Inflammatory macrophage (primary cell): ENCODE results near the gene PINK1.
A peak's percentile ranks its signal among the peaks of the same experiment; 100 is the strongest.

Experiments used
- DNase-seq, 2 donors: peaks; one replicate each; pipeline ENCODE4 v3.0.0-alpha.2; 2020 to 2022

PINK1 gene

DNA sequence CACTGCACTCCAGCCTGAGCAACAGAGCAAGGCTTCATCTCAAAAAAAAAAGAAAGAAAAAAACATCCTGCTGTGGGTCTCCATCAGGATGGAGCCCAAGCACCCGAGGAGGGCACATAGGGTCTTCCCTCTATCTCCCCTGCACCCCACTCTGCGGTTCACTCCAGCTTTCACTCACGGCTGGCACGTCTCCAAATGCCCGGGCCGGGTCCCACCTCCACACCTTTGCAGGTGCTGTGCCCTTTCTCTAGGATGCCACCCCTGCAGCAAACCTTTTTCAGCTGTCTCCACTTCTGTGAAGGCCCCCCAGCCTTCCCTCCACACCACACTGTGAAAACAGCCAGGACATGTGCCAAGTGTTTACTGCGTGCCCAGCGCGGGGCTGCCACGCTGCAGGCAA lies 50.4 kb downstream of the PINK1 start:
- no peak for DNase-seq

DNA sequence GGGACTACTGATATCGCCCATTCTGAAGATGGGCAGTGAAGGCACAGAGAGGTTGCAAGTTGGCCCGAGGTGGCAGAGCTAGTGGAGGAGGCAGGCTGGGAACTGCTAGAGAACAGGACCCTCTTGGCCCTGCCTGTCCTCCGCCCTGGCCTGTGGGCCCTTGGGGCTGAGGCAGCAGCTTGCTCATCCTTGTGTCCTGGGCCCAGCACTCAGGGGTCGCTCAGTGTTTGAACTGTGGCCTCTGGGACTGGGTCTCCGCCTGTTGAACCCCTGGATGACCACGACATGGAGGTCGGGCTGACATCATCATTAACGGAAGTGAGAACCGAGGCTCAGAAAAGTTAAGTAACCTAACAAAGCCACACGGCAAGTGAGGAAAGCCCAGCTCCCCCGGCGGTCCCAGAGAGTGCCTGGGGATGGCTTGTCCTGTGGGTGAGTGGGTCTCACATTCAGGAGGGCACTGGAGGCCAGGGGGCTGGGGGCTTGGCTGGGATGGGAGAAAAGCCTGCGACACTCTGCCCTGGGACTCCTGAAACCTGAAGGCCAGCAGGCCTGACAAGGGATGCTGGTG lies 50.9 kb downstream of the PINK1 start:
- DNase-seq, result peak; percentile 17 to 40

DNA sequence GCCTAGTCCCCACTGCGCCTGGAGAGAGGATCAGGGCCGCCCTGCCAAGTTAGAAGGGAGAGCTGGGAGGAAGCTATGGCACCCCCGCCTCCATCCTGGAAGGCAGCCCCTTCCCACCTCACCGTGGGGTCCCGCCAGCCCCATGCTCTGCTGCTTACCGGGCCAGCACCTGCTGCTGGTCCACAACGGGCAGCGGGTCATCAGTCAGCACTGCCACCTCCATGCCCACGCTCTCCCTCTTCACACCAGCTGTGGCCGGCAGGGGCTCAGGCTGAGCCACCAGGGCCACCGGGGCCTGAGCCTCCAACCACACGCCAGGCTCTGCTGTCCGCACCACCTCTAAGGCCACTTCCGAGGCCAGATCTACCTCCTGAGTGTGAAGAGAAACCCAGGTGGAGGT lies 51.4 kb downstream of the PINK1 start:
- no peak for DNase-seq

- DNase-seq, result peak; percentile 57 to 73
Measured at GRCh38 chr1:20685099-20685662, 51.9 kb downstream of the PINK1 start.

- DNase-seq, result peak in 1 of 2 donors; percentile 62
Measured at GRCh38 chr1:20685741-20686140, 52.5 kb downstream of the PINK1 start.

- no peak for DNase-seq
Measured at GRCh38 chr1:20686883-20687725, 53.8 kb downstream of the PINK1 start.

DNA sequence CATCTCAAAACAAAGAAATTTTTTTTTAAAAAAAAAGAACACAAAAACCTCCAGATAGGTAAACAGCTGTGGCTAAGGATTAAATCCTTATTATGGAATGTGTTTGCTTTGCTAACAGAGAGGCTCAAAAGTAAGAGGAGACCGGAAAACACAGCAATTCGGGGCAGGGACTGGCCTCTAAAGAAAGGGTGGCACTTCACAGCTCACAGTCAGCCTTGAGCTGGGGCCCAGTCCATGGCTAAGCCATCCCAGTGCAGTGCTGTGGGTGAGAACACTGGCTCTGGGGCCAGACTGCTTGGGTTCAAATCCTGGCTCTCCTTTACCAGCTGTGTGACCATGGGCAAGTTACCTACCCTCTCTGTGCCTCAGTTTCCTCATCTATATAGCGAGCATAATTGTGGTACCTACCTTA lies 56.4 kb downstream of the PINK1 start:
- no peak for DNase-seq

- no peak for DNase-seq
Measured at GRCh38 chr1:20691872-20692271, 58.6 kb downstream of the PINK1 start.

- DNase-seq, result no peak
Measured at GRCh38 chr1:20693623-20694022, 60.4 kb downstream of the PINK1 start.

GRCh38 chr1:20695515-20695914 lies 62.3 kb downstream of the PINK1 start:
- peak; percentile 24 to 61 for DNase-seq

- DNase-seq, result peak; percentile 85 to 90
Measured at GRCh38 chr1:20696397-20697333, 63.4 kb downstream of the PINK1 start.

DNA sequence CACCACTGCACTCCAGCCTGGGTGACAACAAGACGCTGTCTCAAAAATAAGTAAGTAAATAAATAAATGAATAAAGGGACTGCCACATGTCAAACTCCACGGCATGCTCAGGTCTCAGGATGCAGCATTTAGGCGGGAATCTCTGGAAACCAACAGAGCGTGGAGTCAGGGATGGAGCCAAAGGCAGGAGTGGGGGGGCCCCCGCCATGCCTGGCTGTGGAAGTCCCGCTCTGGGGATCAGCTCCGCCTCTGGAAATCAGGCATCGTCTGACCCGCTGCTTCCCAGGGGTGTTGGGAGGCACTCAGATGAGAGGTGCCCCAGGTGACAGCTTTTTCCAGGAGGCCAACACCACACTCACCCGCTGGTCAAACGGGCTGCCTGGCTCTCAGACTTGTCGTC lies 64.3 kb downstream of the PINK1 start:
- DNase-seq, result no peak

DNA sequence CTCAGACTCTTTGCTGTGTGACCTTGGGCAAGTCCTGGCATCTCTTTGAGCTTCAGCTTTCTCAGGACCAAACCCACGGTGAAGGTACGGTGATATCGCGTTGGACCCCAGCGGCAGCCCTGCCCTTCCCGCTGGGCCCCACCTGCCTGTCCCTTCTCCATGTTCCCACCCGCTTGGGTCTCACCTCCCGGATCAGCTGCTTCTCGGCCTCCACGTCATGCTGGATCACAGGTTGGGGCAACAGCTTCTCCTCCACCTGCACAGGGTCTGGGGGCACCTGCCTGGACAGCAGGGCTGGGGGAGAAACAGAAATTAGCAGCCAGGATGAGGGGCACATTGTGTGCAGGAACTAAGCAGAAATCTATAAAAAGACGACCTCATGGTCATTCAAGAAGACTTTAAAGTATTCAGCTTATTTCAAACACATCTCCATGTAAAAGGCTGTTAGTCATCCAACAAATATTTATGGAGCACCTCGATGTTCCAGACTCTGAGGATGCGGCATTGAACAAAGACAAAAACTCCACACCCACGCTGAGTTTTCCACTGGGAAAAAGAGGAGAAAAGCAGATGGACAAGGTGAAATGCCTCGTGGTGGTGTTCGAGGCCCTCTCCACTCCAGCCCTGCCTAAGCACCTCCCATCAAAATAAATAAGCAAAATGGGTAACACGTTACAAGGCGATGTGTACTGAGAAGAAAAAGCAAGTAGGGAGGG lies 65.1 kb downstream of the PINK1 start:
- no peak for DNase-seq

DNA sequence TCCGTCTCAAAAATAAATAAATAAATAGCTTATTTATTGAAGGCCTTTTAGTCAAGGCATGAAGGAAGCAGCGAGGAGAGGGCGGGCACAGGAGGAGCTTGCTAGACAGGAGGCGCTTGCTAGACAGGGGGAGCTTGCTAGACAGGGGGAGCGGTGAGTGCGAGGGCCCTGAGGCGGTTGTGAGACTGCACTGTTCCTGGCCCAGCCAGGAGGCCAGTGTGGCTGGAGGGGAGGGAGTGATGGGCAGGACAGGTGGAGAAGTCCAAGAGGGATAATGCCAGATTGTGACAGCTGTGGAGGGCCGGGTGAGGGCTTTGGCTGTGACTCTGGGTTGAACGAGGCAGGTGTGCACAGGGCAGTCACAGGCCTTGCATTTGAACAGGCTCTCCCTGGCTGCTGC lies 66.3 kb downstream of the PINK1 start:
- DNase-seq, result no peak

DNA sequence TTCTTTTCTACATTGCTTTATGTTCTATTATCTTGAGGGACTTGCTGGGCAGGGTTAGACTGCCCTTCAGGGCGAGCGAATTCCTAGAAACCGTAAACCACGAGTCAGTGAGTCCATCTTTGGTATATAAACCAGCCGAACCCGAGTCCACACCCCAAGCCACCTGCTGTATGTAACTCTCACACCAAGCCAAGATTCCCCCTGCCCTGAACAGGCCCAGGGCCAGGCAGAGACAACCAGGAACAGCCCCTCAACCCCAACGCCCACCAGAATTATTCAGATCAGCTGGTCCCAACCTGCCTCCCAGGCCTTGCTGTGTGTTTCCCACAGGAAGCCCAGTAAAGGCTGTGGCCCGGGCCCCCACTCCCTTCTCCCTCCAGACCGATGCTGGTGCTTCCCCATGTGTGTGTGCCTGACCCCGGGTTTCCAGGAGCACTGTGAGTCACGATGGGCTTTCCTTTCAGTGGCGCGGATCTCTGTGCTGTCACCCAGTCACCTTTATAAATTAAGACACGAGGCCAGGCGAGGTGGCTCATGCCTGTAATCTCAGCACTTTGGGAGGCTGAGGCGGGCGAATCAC lies 67.5 kb downstream of the PINK1 start:
- DNase-seq, result no peak
